IMR-90 (cell line): ENCODE measurements around the gene EVI5. TPM values are rescaled to one million over a fixed set of nuclear protein-coding genes. Genes with fewer than 3 reads are reported as not detected.

Experiments used
- ATAC-seq: fragments of 200-7000 bp; cut with Tn5 transposase; 2 replicates; pipeline ENCODE4 v1.9.1; 2020; ENCODE audit warnings: low read depth, mild to moderate bottlenecking, moderate library complexity
- BruUV-seq: library from RNA; stranded (reverse); fragments of 400-500 nt; replicated peaks from 2 replicates; lab custom pipeline; 2021; lab: Mats Ljungman, UMichigan
- CTCF ChIA-PET: fragments of 300-600 bp; formaldehyde crosslinking; extraction: SDS; loops from one replicate; lab custom pipeline; 2021; ENCODE audit warnings: antibody characterized with exemption; lab: Yijun Ruan, JAX
- POLR2A ChIA-PET: fragments of 300-600 bp; sonication (Branson Sonifier 250); formaldehyde crosslinking; loops from one replicate; lab custom pipeline; 2022; ENCODE audit warnings: antibody characterized with exemption; ENCODE audit not compliant: unreplicated experiment; lab: Charles Lee
- DNase-seq: peaks from one replicate; pipeline ENCODE4 v3.0.0; 2013
- H2AFZ ChIP-seq: replicated peaks from 2 replicates; pipeline ENCODE3; 2013; ENCODE audit warnings: low read length, mild to moderate bottlenecking; ENCODE audit not compliant: poor library complexity
- H2AK5ac ChIP-seq: 2 replicates; pipeline ENCODE4 v1.6.1; 2013; ENCODE audit warnings: low read depth, low read length, inconsistent platforms
- H2AK9ac ChIP-seq: replicated peaks from 2 replicates; pipeline ENCODE3; 2013; ENCODE audit warnings: mild to moderate bottlenecking, low read depth, low read length, moderate library complexity; ENCODE audit not compliant: poor library complexity
- H2BK120ac ChIP-seq: 2 replicates; pipeline ENCODE4 v1.6.1; 2013; ENCODE audit warnings: low read depth, low read length, inconsistent platforms
- H2BK15ac ChIP-seq: 3 replicates; pipeline ENCODE4 v1.6.1; 2013; ENCODE audit warnings: low read depth, low read length, inconsistent platforms
- H2BK20ac ChIP-seq: 2 replicates; pipeline ENCODE4 v1.6.1; 2013; ENCODE audit warnings: low read depth, mild to moderate bottlenecking, inconsistent platforms, low read length, moderate library complexity
- H2BK5ac ChIP-seq: 2 replicates; pipeline ENCODE4 v1.6.1; 2013; ENCODE audit warnings: mild to moderate bottlenecking, low read depth, low read length, inconsistent platforms; ENCODE audit not compliant: poor library complexity, severe bottlenecking
- H3K14ac ChIP-seq: replicated peaks from 2 replicates; pipeline ENCODE4 v1.6.1; 2013; ENCODE audit warnings: low read depth, low read length, inconsistent platforms
- H3K18ac ChIP-seq: 2 replicates; pipeline ENCODE4 v1.6.1; 2013; ENCODE audit warnings: low read depth, low read length, control low read depth
- H3K23ac ChIP-seq: 2 replicates; pipeline ENCODE4 v1.6.1; 2013; ENCODE audit warnings: low read depth, low read length, inconsistent platforms
- H3K27ac ChIP-seq: 2 replicates; pipeline ENCODE4 v1.5.1; 2013; ENCODE audit warnings: mild to moderate bottlenecking, control low read depth, low read length; ENCODE audit not compliant: insufficient read depth
- H3K27me3 ChIP-seq: 2 replicates; pipeline ENCODE4 v1.6.1; 2013; ENCODE audit warnings: low read length; ENCODE audit not compliant: control insufficient read depth, insufficient read depth
- H3K36me3 ChIP-seq: 2 replicates; pipeline ENCODE4 v1.6.1; 2013; ENCODE audit warnings: low read length, mixed read lengths; ENCODE audit not compliant: control insufficient read depth, insufficient read depth
- H3K4ac ChIP-seq: 2 replicates; pipeline ENCODE4 v1.6.1; 2013; ENCODE audit warnings: low read depth, low read length, inconsistent platforms
- H3K4me1 ChIP-seq: 2 replicates; pipeline ENCODE4 v1.6.1; 2013; ENCODE audit warnings: low read length, mixed read lengths; ENCODE audit not compliant: control insufficient read depth, insufficient read depth
- H3K4me2 ChIP-seq: 2 replicates; pipeline ENCODE4 v1.6.1; 2013; ENCODE audit warnings: low read depth, mild to moderate bottlenecking, control low read depth, low read length, moderate library complexity
- H3K4me3 ChIP-seq: 2 replicates; pipeline ENCODE4 v1.5.1; 2013; ENCODE audit warnings: low read depth, mild to moderate bottlenecking, control low read depth, low read length, moderate library complexity; ENCODE audit not compliant: insufficient read depth
- H3K56ac ChIP-seq: 2 replicates; pipeline ENCODE4 v1.6.1; 2013; ENCODE audit warnings: low read length, inconsistent platforms; ENCODE audit not compliant: insufficient read depth; ENCODE audit errors: extremely low read depth
- H3K79me1 ChIP-seq, 2 experiments: 2 replicates each; pipeline ENCODE4 v1.6.1; 2013; ENCODE audit warnings: low read length in 2 of 2, inconsistent platforms in 1 of 2, low read depth in 1 of 2
- H3K9ac ChIP-seq: 2 replicates; pipeline ENCODE4 v1.6.1; 2013; ENCODE audit warnings: low read depth, low read length, control low read depth
- H3K9me1 ChIP-seq: 2 replicates; pipeline ENCODE4 v1.6.1; 2013; ENCODE audit warnings: low read length, inconsistent platforms; ENCODE audit not compliant: insufficient read depth
- H3K9me3 ChIP-seq: 2 replicates; pipeline ENCODE4 v1.6.1; 2013; ENCODE audit warnings: low read length; ENCODE audit not compliant: control insufficient read depth, insufficient read depth
- H4K20me1 ChIP-seq: 2 replicates; pipeline ENCODE4 v1.6.1; 2013; ENCODE audit warnings: low read length, inconsistent platforms; ENCODE audit not compliant: insufficient read depth
- H4K5ac ChIP-seq: 2 replicates; pipeline ENCODE4 v1.6.1; 2013; ENCODE audit warnings: mild to moderate bottlenecking, low read depth, low read length, control low read depth
- H4K8ac ChIP-seq, 2 experiments: 2 replicates each; pipeline ENCODE4 v1.6.1; 2013; ENCODE audit warnings: low read depth in 2 of 2, low read length in 2 of 2, control low read depth in 1 of 2, inconsistent platforms in 1 of 2
- H4K91ac ChIP-seq: 2 replicates; pipeline ENCODE4 v1.6.1; 2013; ENCODE audit warnings: low read depth, low read length, inconsistent platforms; ENCODE audit not compliant: insufficient read depth
- CEBPB ChIP-seq: IDR thresholded peaks from 2 replicates; pipeline ENCODE4 v1.6.1; 2012; ENCODE audit warnings: low read depth, low read length, improper control_type of control experiment
- MAFK ChIP-seq: IDR thresholded peaks from 2 replicates; pipeline ENCODE4 v1.6.1; 2012; ENCODE audit warnings: low read depth, low read length, improper control_type of control experiment
- MAZ ChIP-seq: IDR thresholded peaks from 2 replicates; pipeline ENCODE4 v1.6.1; 2012; ENCODE audit warnings: low read depth, mild to moderate bottlenecking, low read length, improper control_type of control experiment, moderate library complexity, borderline replicate concordance
- MXI1 ChIP-seq: IDR thresholded peaks from 2 replicates; pipeline ENCODE4 v1.6.1; 2012; ENCODE audit warnings: low read depth, mild to moderate bottlenecking, low read length, moderate library complexity, borderline replicate concordance
- RCOR1 ChIP-seq: IDR thresholded peaks from 2 replicates; pipeline ENCODE4 v1.6.1; 2012; ENCODE audit warnings: mild to moderate bottlenecking, low read length, improper control_type of control experiment; ENCODE audit not compliant: insufficient replicate concordance
- USF2 ChIP-seq: fragments of 150-350 bp; IDR thresholded peaks from 2 replicates; pipeline ENCODE4 v1.6.1; 2017; ENCODE audit warnings: mild to moderate bottlenecking, antibody characterized with exemption, low read length, low read depth
- WGBS, 2 experiments: methylation state at CpG; one replicate each; pipeline versions ENCODE4 v1.1.5 to v1.1.7; 2013; ENCODE audit warnings: missing lambda C conversion rate in 2 of 2; ENCODE audit not compliant: insufficient read length in 1 of 2; ENCODE audit errors: extremely low coverage in 2 of 2; 5-methylcytosine and 5-hydroxymethylcytosine counted together
- dilution Hi-C: fragments of 300-500 bp; cut with HindIII; formaldehyde crosslinking; loops from one replicate; pipeline ENCODE4 v1.14.3; 2018; ENCODE audit warnings: low sequenced_read_pairs; ENCODE audit not compliant: unreplicated experiment
- in situ Hi-C: fragments of 300-500 bp; cut with MboI; formaldehyde crosslinking; loops from 3 replicates; pipeline ENCODE4 v1.14.3; 2019; ENCODE audit warnings: low sequenced_read_pairs, inconsistent platforms, mixed read lengths
- intact Hi-C: fragments of 100-400 bp; cut with micrococcal nuclease; formaldehyde crosslinking; loops from 2 replicates; pipeline ENCODE4 v1.10.0; 2022
- polyA plus RNA-seq, 3 experiments: library from polyadenylated mRNA; depleted of rRNA; stranded (reverse); fragments of >200 nt; gene quantifications; 2 replicates each; pipeline ENCODE4 v1.2.3, GENCODE V29; 2012; ENCODE audit warnings: low replicate concordance in 1 of 3
- total RNA-seq: library from RNA; depleted of rRNA; stranded (reverse); fragments of >200 nt; gene quantifications from 2 replicates; pipeline ENCODE4 v1.2.3, GENCODE V29; 2012
- TF ChIP-seq, protein P1 (sequence below): conservative IDR thresholded peaks from 2 replicates; pipeline ENCODE4 v1.5.1; 2012; ENCODE audit warnings: mild to moderate bottlenecking, low read depth, low read length, improper control_type of control experiment

EVI5 gene
- total and polyA plus RNA-seq, 2 of the 4 experiments (the other 2 are of a cell fraction) = 13.9 to 26.9 TPM

GRCh38 chr1:92755541-92756461 is 29.1 kb downstream of the EVI5 start:
- Histone ChIP-seq H2BK5ac (peak overlapping the region; percentile 71), H2AFZ (peak overlapping the region; percentile 48), H3K4ac (peak overlapping the region; percentile 39; the same call in 1 of the 2 replicates), H3K27ac (peak overlapping the region; percentile 39), H3K18ac (peak overlapping the region; percentile 5), H2AK9ac (no peak overlapping the region), H2BK20ac (0 out of 2 replicates have a peak overlapping the region, but pooled peaks have one; percentile 16), H3K4me3 (no peak overlapping the region), H3K9me3 (peaks cover 3% of the 10 kb centered on the region), H3K36me3 (no peaks in the 10 kb centered on the region), H4K20me1 (peaks cover 35% of the 10 kb centered on the region), H3K23ac (no peak overlapping the region; the same call in 1 of the 2 replicates), H3K79me1 (peaks cover 18 to 60% of the 10 kb centered on the region in 2 experiments), H4K91ac (0 out of 2 replicates have a peak overlapping the region, but pooled peaks have one; percentile 10), H2AK5ac (peak overlapping the region; percentile 87), H4K8ac (peak overlapping the region in 1 of 2 experiments; percentile 65; a peak in 2 of 4 replicates), H3K9ac (no peak overlapping the region), H4K5ac (no peak overlapping the region; the same call in 1 of the 2 replicates), H2BK120ac (peak overlapping the region; percentile 18; the same call in 1 of the 2 replicates), H2BK15ac (peak overlapping the region; percentile 34; the same call in 1 of the 3 replicates), H3K4me1 (peaks cover 17% of the 10 kb centered on the region), H3K14ac (peak overlapping the region; percentile 77), H3K4me2 (peak overlapping the region; percentile 5; the same call in 1 of the 2 replicates), H3K9me1 (peaks cover 22% of the 10 kb centered on the region), H3K27me3 (no peaks in the 10 kb centered on the region), H3K56ac (no peak overlapping the region)
- peak; percentile 72 for DNase-seq
- no TSS peak for BruUV-seq
- intact Hi-C loops = no loop called here
- ATAC-seq = no peak
- dilution Hi-C loops = no loop called here
- TF ChIP-seq CEBPB = no peak
- TF ChIP-seq, protein P1, sequence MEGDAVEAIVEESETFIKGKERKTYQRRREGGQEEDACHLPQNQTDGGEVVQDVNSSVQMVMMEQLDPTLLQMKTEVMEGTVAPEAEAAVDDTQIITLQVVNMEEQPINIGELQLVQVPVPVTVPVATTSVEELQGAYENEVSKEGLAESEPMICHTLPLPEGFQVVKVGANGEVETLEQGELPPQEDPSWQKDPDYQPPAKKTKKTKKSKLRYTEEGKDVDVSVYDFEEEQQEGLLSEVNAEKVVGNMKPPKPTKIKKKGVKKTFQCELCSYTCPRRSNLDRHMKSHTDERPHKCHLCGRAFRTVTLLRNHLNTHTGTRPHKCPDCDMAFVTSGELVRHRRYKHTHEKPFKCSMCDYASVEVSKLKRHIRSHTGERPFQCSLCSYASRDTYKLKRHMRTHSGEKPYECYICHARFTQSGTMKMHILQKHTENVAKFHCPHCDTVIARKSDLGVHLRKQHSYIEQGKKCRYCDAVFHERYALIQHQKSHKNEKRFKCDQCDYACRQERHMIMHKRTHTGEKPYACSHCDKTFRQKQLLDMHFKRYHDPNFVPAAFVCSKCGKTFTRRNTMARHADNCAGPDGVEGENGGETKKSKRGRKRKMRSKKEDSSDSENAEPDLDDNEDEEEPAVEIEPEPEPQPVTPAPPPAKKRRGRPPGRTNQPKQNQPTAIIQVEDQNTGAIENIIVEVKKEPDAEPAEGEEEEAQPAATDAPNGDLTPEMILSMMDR = no peak
- TF ChIP-seq MAFK = peak; percentile 47; the same call in 1 of the 2 replicates
- no peak for TF ChIP-seq MAZ
- no peak for TF ChIP-seq USF2
- no peak for TF ChIP-seq RCOR1
- TF ChIP-seq MXI1 = no peak
- in situ Hi-C loops = no loop called here
- WGBS, 2 experiments = 40% methylated on average over 4 of the region's 19 CpGs; no CpG with 5 or more reads in 1 of the 2 experiments
- ChIA-PET CTCF (interaction anchor here (0.8 kb wide), 1 partner anchor 72 kb away, joined by 3 read pairs; no protein-coding TSS in a partner anchor), POLR2A (no interaction called here)
